Effector memory CD4-positive, alpha-beta T cell (primary cell): ENCODE data around the gene ARID5B.

Experiments
- DNase-seq, 3 donors: peaks; one replicate each; pipeline ENCODE4 v3.0.0-alpha.2; 2020
- H3K27ac ChIP-seq: 2 replicates; pipeline ENCODE4 v1.7.0; 2013; ENCODE audit warnings: mild to moderate bottlenecking, low read length, moderate library complexity; ENCODE audit not compliant: insufficient read depth, poor library complexity, severe bottlenecking
- H3K27me3 ChIP-seq: replicated peaks from 2 replicates; pipeline ENCODE4 v1.7.0; 2013; ENCODE audit warnings: mild to moderate bottlenecking, low read length; ENCODE audit not compliant: insufficient read depth, control insufficient read depth, poor library complexity, severe bottlenecking
- H3K36me3 ChIP-seq: 2 replicates; pipeline ENCODE4 v1.7.0; 2013; ENCODE audit warnings: mild to moderate bottlenecking, low read length, moderate library complexity; ENCODE audit not compliant: control insufficient read depth, insufficient read depth
- H3K4me1 ChIP-seq: 2 replicates; pipeline ENCODE4 v1.7.0; 2013; ENCODE audit warnings: low read length, mild to moderate bottlenecking; ENCODE audit not compliant: control insufficient read depth, insufficient read depth, poor library complexity, severe bottlenecking
- H3K4me3 ChIP-seq: 2 replicates; pipeline ENCODE4 v1.7.0; 2013; ENCODE audit warnings: low read length, low read depth, mild to moderate bottlenecking; ENCODE audit not compliant: insufficient read depth, poor library complexity, severe bottlenecking
- H3K9me3 ChIP-seq: 2 replicates; pipeline ENCODE4 v1.7.0; 2013; ENCODE audit warnings: mild to moderate bottlenecking, low read length, moderate library complexity; ENCODE audit not compliant: control insufficient read depth

Gene ARID5B

GRCh38 chr10:61986788-61987492 lies 85.4 kb downstream of the ARID5B start:
- DNase-seq, result no peak
- H3K27me3 ChIP-seq, result no peaks in the 10 kb centered on the region
- H3K36me3 ChIP-seq, result no peaks in the 10 kb centered on the region
- no peak overlapping the region for H3K4me3 ChIP-seq
- no peaks in the 10 kb centered on the region for H3K9me3 ChIP-seq
- H3K27ac ChIP-seq, result no peak overlapping the region
- peaks cover 9% of the 10 kb centered on the region for H3K4me1 ChIP-seq

- Histone ChIP-seq H3K4me3 (no peak overlapping the region), H3K9me3 (no peaks in the 10 kb centered on the region), H3K36me3 (no peaks in the 10 kb centered on the region), H3K4me1 (peaks cover 9% of the 10 kb centered on the region), H3K27ac (no peak overlapping the region), H3K27me3 (no peaks in the 10 kb centered on the region)
- DNase-seq, result no peak
Observed at GRCh38 chr10:61987537-61987936, 86.0 kb downstream of the ARID5B start.

GRCh38 chr10:61987951-61988379 lies 86.5 kb downstream of the ARID5B start:
- peak overlapping the region; percentile 22 for H3K4me3 ChIP-seq
- peaks cover 9% of the 10 kb centered on the region for H3K4me1 ChIP-seq
- H3K9me3 ChIP-seq, result no peaks in the 10 kb centered on the region
- peak overlapping the region; percentile 16 for H3K27ac ChIP-seq
- no peak for DNase-seq
- no peaks in the 10 kb centered on the region for H3K27me3 ChIP-seq
- no peaks in the 10 kb centered on the region for H3K36me3 ChIP-seq

- no peak overlapping the region for H3K4me3 ChIP-seq
- peaks cover 24% of the 10 kb centered on the region for H3K4me1 ChIP-seq
- H3K36me3 ChIP-seq, result no peaks in the 10 kb centered on the region
- H3K27me3 ChIP-seq, result no peaks in the 10 kb centered on the region
- no peak overlapping the region for H3K27ac ChIP-seq
- no peaks in the 10 kb centered on the region for H3K9me3 ChIP-seq
- no peak for DNase-seq
Observed at GRCh38 chr10:61989995-61990760, 88.7 kb downstream of the ARID5B start.

- no peak overlapping the region for H3K27ac ChIP-seq
- H3K9me3 ChIP-seq, result no peaks in the 10 kb centered on the region
- peaks cover 27% of the 10 kb centered on the region for H3K4me1 ChIP-seq
- H3K36me3 ChIP-seq, result no peaks in the 10 kb centered on the region
- no peak for DNase-seq
- no peak overlapping the region for H3K4me3 ChIP-seq
- no peaks in the 10 kb centered on the region for H3K27me3 ChIP-seq
Observed at GRCh38 chr10:61990761-61991135, 89.2 kb downstream of the ARID5B start.

GRCh38 chr10:61991166-61991565 lies 89.7 kb downstream of the ARID5B start:
- no peaks in the 10 kb centered on the region for H3K9me3 ChIP-seq
- H3K27ac ChIP-seq, result no peak overlapping the region
- H3K36me3 ChIP-seq, result no peaks in the 10 kb centered on the region
- no peaks in the 10 kb centered on the region for H3K27me3 ChIP-seq
- H3K4me3 ChIP-seq, result no peak overlapping the region
- H3K4me1 ChIP-seq, result peaks cover 27% of the 10 kb centered on the region
- DNase-seq, result no peak

- Histone ChIP-seq H3K27ac (peak overlapping the region; percentile 53), H3K9me3 (no peaks in the 10 kb centered on the region), H3K4me3 (no peak overlapping the region), H3K4me1 (peaks cover 26% of the 10 kb centered on the region), H3K36me3 (no peaks in the 10 kb centered on the region), H3K27me3 (no peaks in the 10 kb centered on the region)
- peak in 1 of 3 donors; percentile 2 for DNase-seq
Observed at GRCh38 chr10:61992059-61992460, 90.6 kb downstream of the ARID5B start.

- peak; percentile 19 to 46 (median 37) for DNase-seq
- H3K27me3 ChIP-seq, result no peaks in the 10 kb centered on the region
- peak overlapping the region; percentile 31 for H3K4me3 ChIP-seq
- H3K4me1 ChIP-seq, result peaks cover 18% of the 10 kb centered on the region
- H3K27ac ChIP-seq, result peak overlapping the region; percentile 64
- H3K36me3 ChIP-seq, result no peaks in the 10 kb centered on the region
- H3K9me3 ChIP-seq, result no peaks in the 10 kb centered on the region
Observed at GRCh38 chr10:61992671-61993668, 91.5 kb downstream of the ARID5B start.

- peak overlapping the region; percentile 64 for H3K27ac ChIP-seq
- no peaks in the 10 kb centered on the region for H3K36me3 ChIP-seq
- no peaks in the 10 kb centered on the region for H3K9me3 ChIP-seq
- no peaks in the 10 kb centered on the region for H3K27me3 ChIP-seq
- no peak overlapping the region for H3K4me3 ChIP-seq
- H3K4me1 ChIP-seq, result peaks cover 18% of the 10 kb centered on the region
- DNase-seq, result no peak
Observed at GRCh38 chr10:61993711-61994401, 92.4 kb downstream of the ARID5B start.
